K562 (cell line): ENCODE data around the gene IP6K1. TPM values are rescaled to one million over a fixed set of nuclear protein-coding genes. Genes with fewer than 3 reads are reported as not detected.
A peak's percentile ranks its signal among the peaks of the same experiment; 100 is the strongest.

ENCODE experiments used
- ATAC-seq: fragments of 200-7000 bp; cut with Tn5 transposase; 3 replicates; pipeline ENCODE4 v1.9.1; 2020; ENCODE audit warnings: moderate library complexity
- BruUV-seq: library from RNA; stranded (reverse); fragments of 400-500 nt; replicated peaks from 2 replicates; lab custom pipeline; 2021; lab: Mats Ljungman, UMichigan
- CTCF ChIA-PET: fragments of 300-600 bp; formaldehyde crosslinking; extraction: SDS; loops from one replicate; lab custom pipeline; 2021; ENCODE audit warnings: low intra/inter-chr PET ratio; lab: Yijun Ruan, JAX
- POLR2A ChIA-PET: fragments of 300-600, 350-650 bp; sonication (Branson Sonifier 250); formaldehyde crosslinking; extraction: SDS; loops from one replicate; lab custom pipeline; 2021; ENCODE audit warnings: antibody characterized with exemption, inconsistent platforms; lab: Yijun Ruan, JAX
- DNase-seq, 4 experiments: peaks; one replicate each; pipeline versions ENCODE4 v3.0.0 to v3.0.0-alpha.2; 2011 to 2018; ENCODE audit warnings: low spot score in 3 of 4, mixed read lengths in 3 of 4; ENCODE audit errors: extremely low read depth in 1 of 4
- FAIRE-seq: peaks from 2 replicates; lab custom pipeline; 2011; peaks lifted over from hg19 to GRCh38; lab: Jason Lieb, UNC
- H2AFZ ChIP-seq: 2 replicates; pipeline ENCODE4 v1.6.0; 2011; ENCODE audit warnings: low read depth, low read length, control low read depth, inconsistent platforms
- H3K27ac ChIP-seq: fragments of 200-600 bp; 3 replicates; pipeline ENCODE4 v1.8.0; 2011; ENCODE audit warnings: low read depth, mild to moderate bottlenecking, control low read depth, inconsistent platforms, low read length, moderate library complexity, mixed read lengths; ENCODE audit errors: extremely low read depth
- H3K27me3 ChIP-seq, 2 experiments: fragments of 300-600 bp in 1 of 2; 2 replicates in 1 of 2; 3 replicates in 1 of 2; pipeline versions ENCODE4 v1.6.0 to v1.8.0; 2011; ENCODE audit warnings: inconsistent platforms in 2 of 2, low read length in 2 of 2, mild to moderate bottlenecking in 1 of 2, mixed read lengths in 1 of 2, moderate library complexity in 1 of 2; ENCODE audit not compliant: control insufficient read depth in 2 of 2, insufficient read depth in 2 of 2
- H3K36me3 ChIP-seq: fragments of 300-600 bp; 3 replicates; pipeline ENCODE4 v1.8.0; 2011; ENCODE audit warnings: mild to moderate bottlenecking, low read length, inconsistent platforms; ENCODE audit not compliant: control insufficient read depth, insufficient read depth
- H3K4me1 ChIP-seq, 2 experiments: fragments of 200-600 bp in 1 of 2; replicated peaks in 1 of 2; 2 replicates in 1 of 2; 3 replicates in 1 of 2; pipeline versions ENCODE4 v1.5.1 to v1.8.0; 2011; ENCODE audit warnings: inconsistent platforms in 2 of 2, low read length in 2 of 2, mild to moderate bottlenecking in 1 of 2, mixed read lengths in 1 of 2, moderate library complexity in 1 of 2; ENCODE audit not compliant: control insufficient read depth in 2 of 2, insufficient read depth in 2 of 2
- H3K4me2 ChIP-seq: 2 replicates; pipeline ENCODE4 v1.6.1; 2011; ENCODE audit warnings: low read length, control low read depth, inconsistent platforms, mixed read lengths; ENCODE audit not compliant: insufficient read depth
- H3K4me3 ChIP-seq: fragments of 200-600 bp; sonication (generic), shearing (Covaris generic); 2 replicates; pipeline ENCODE4 v1.5.1; 2016; ENCODE audit warnings: control low read depth, inconsistent platforms
- H3K79me2 ChIP-seq: fragments of 200-600 bp; 3 replicates; pipeline ENCODE4 v1.8.0; 2011; ENCODE audit warnings: low read length, inconsistent platforms; ENCODE audit not compliant: control insufficient read depth, insufficient read depth
- H3K9ac ChIP-seq, 2 experiments: 2 replicates each; pipeline versions ENCODE4 v1.6.0 to v1.6.1; 2011; ENCODE audit warnings: low read depth in 2 of 2, low read length in 2 of 2, control low read depth in 1 of 2, inconsistent platforms in 1 of 2, mild to moderate bottlenecking in 1 of 2, mixed read lengths in 1 of 2; ENCODE audit not compliant: insufficient read depth in 1 of 2
- H3K9me1 ChIP-seq: one replicate; pipeline ENCODE4 v1.6.0; 2011; ENCODE audit warnings: inconsistent platforms, mild to moderate bottlenecking, low read length, moderate library complexity; ENCODE audit not compliant: control insufficient read depth, insufficient read depth
- H3K9me3 ChIP-seq: replicated peaks from 2 replicates; pipeline ENCODE4 v1.5.1; 2011; ENCODE audit warnings: low read depth, low read length, inconsistent platforms; ENCODE audit not compliant: control insufficient read depth, insufficient read depth
- H4K20me1 ChIP-seq: replicated peaks from 2 replicates; pipeline ENCODE4 v1.6.1; 2011; ENCODE audit warnings: low read length, inconsistent platforms, mixed read lengths; ENCODE audit not compliant: control insufficient read depth, insufficient read depth
- C11orf30 ChIP-seq: fragments of 450-650 bp; IDR thresholded peaks from 2 replicates; pipeline ENCODE4 v1.6.1; 2016; ENCODE audit warnings: low read depth, mild to moderate bottlenecking
- ETS2 ChIP-seq: IDR thresholded peaks from 2 replicates; pipeline ENCODE4 v1.6.1; 2016; ENCODE audit warnings: borderline replicate concordance, missing genetic modification characterization, mild to moderate bottlenecking, moderate library complexity, missing compliant biosample characterization; ENCODE audit not compliant: poor library complexity, severe bottlenecking
- NCOA6 ChIP-seq: fragments of 450-650 bp; IDR thresholded peaks from 2 replicates; pipeline ENCODE4 v1.6.1; 2017; ENCODE audit warnings: mild to moderate bottlenecking
- RBM15 ChIP-seq: fragments of 200-400 bp; formaldehyde crosslinking; IDR thresholded peaks from 2 replicates; pipeline ENCODE4 v1.6.1; 2018; ENCODE audit warnings: mild to moderate bottlenecking, low read length, moderate library complexity; ENCODE audit not compliant: insufficient read depth
- TCFL5 ChIP-seq: fragments of 250-450 bp; sonication (Bioruptor Pico); conservative IDR thresholded peaks from 2 replicates; pipeline ENCODE4 v1.6.1; 2021; ENCODE audit warnings: mild to moderate bottlenecking, moderate library complexity, matching md5 sums
- ZBTB49 ChIP-seq: sonication (generic); formaldehyde crosslinking; IDR thresholded peaks from 2 replicates; pipeline ENCODE4 v1.8.0; 2022; ENCODE audit warnings: missing genetic modification reagents, mild to moderate bottlenecking, borderline replicate concordance
- ZNF146 ChIP-seq: IDR thresholded peaks from one replicate; pipeline ENCODE4 v1.6.1; 2018; ENCODE audit warnings: missing compliant biosample characterization; ENCODE audit not compliant: unreplicated experiment
- ZNF316 ChIP-seq: fragments of 450-650 bp; IDR thresholded peaks from 2 replicates; pipeline ENCODE4 v1.6.1; 2016
- in situ Hi-C: fragments of 300-500 bp; cut with MboI; formaldehyde crosslinking; loops from 4 replicates; pipeline ENCODE4 v1.15.0; 2018; ENCODE audit warnings: inconsistent platforms, mixed read lengths
- intact Hi-C: fragments of 100-400 bp; cut with micrococcal nuclease; formaldehyde crosslinking; loops from 2 replicates; pipeline ENCODE4 v1.14.2; 2022
- polyA plus RNA-seq, 8 experiments: library from polyadenylated mRNA; depleted of rRNA in 4 of 8; stranded (reverse) in 5 of 8; unstranded in 3 of 8; fragments of >200 nt; fragmentation: Nextera tagmentation in 2 of 8; fragmentation: Illumina TruSeq in 1 of 8; extraction: Ambion mirVana in 2 of 8; extraction: Trizol in 1 of 8; gene quantifications; 2 replicates each; pipeline versions ENCODE4 v1.2.1 to v1.2.3, GENCODE V29; 2011 to 2014; ENCODE audit warnings: inconsistent platforms in 1 of 8, missing spikeins in 1 of 8
- total RNA-seq, 7 experiments: library from RNA; depleted of rRNA in 6 of 7; stranded (reverse); fragments of >200 nt in 6 of 7; fragmentation: Illumina TruSeq in 2 of 7; extraction: Trizol in 2 of 7; gene quantifications; 2 replicates each; pipeline versions ENCODE4 v1.2.1 to v1.2.3, GENCODE V29; 2011 to 2021; ENCODE audit warnings: low replicate concordance in 1 of 7

The IP6K1 gene
- total and polyA plus RNA-seq, 9 of the 15 experiments (the other 6 are each of a cell fraction or from before 2014, with no cell fraction given): 0.46 to 29.2 (median 13.1) TPM

GRCh38 chr3:49745986-49746385, 40.4 kb downstream of the IP6K1 start (continued):
- TF ChIP-seq ZBTB49 (no peak), TCFL5 (no peak), RBM15 (no peak), NCOA6 (no peak)

- POLR2A ChIA-PET: no interaction called here
- in situ Hi-C loops: no loop called here
Observed at GRCh38 chr3:49740427-49740826, 45.9 kb downstream of the IP6K1 start.

More at GRCh38 chr3:49740427-49740826, 45.9 kb downstream of the IP6K1 start:
- intact Hi-C loops: no loop called here
- FAIRE-seq: no peak
- TF ChIP-seq C11orf30: 0 out of 2 replicates have a peak, but pooled peaks have one; percentile 25
- TF ChIP-seq ETS2: no peak
- peak; percentile 38 for TF ChIP-seq ZNF316
- TF ChIP-seq ZNF146: peak; percentile 9
- H3K9me3 ChIP-seq: no peaks in the 10 kb centered on the region
- H3K27me3 ChIP-seq: no peaks in the 10 kb centered on the region
- H3K4me3 ChIP-seq: no peak overlapping the region
- H3K36me3 ChIP-seq: peaks cover 53% of the 10 kb centered on the region
- no peak for ATAC-seq
- BruUV-seq: no TSS peak
- no peaks in the 10 kb centered on the region for H3K9me1 ChIP-seq
- no peaks in the 10 kb centered on the region for H3K4me1 ChIP-seq
- DNase-seq: no peak
- no peak overlapping the region for H3K27ac ChIP-seq
- H3K4me2 ChIP-seq: no peak overlapping the region
- CTCF ChIA-PET: no interaction called here
- H4K20me1 ChIP-seq: no peaks in the 10 kb centered on the region
- no peak overlapping the region for H2AFZ ChIP-seq
- H3K79me2 ChIP-seq: peaks cover 10% of the 10 kb centered on the region; the same call in 2 of the 3 replicates
- H3K9ac ChIP-seq: no peak overlapping the region
